Epithelial cell of prostate (primary cell): Measurements from ENCODE around the gene HOGA1.
"Not testable (repeated sequence)": the region's sequence is repeated elsewhere in the genome, so short reads cannot be mapped to it uniquely, and the experiment has no call there.

Experiments used
- DNase-seq: peaks from one replicate; pipeline ENCODE4 v3.0.0-alpha.2; 2011; ENCODE audit warnings: low read depth, low spot score
- H3K27ac ChIP-seq: fragments of 450-650 bp; 2 replicates; pipeline ENCODE4 v1.5.1; 2017; ENCODE audit warnings: mild to moderate bottlenecking

The HOGA1 gene

DNA sequence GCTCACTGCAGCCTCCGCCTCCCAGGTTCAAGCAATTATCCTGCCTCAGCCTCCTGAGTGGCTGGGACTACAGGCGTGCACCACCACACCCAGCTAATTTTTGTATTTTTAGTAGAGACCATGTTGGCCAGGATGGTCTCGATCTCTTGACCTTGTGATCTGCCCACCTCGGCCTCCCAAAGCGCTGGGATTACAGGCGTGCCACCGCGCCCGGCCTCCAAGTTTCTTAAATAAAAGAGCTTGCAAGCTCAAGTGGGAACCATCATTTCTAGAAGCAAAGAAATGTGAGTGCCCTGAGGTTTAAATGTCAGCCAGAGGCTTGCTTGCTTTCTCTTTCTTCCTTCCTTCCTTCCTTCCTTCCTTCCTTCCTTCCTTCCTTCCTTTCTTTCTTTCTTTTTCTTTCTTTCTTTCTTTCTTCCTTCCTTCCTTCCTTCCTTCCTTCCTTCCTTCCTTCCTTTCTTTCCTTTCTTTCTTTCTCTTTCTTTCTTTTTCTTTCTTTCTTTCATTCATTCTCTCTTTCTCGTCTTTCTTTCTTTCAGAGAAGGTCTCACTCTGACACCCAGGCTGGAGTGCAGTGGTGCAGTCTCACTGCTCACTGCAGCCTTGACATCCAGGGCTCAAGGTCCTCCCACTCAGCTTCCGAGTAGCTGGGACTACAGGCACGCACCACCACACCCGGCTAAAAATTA lies 58.4 kb downstream of the HOGA1 start:
- not testable (repeated sequence) for DNase-seq
- peak overlapping the region; percentile 74 for H3K27ac ChIP-seq

GRCh38 chr10:97643441-97643985 lies 59.3 kb downstream of the HOGA1 start:
- no peak for DNase-seq
- peak overlapping the region; percentile 9 for H3K27ac ChIP-seq

DNA sequence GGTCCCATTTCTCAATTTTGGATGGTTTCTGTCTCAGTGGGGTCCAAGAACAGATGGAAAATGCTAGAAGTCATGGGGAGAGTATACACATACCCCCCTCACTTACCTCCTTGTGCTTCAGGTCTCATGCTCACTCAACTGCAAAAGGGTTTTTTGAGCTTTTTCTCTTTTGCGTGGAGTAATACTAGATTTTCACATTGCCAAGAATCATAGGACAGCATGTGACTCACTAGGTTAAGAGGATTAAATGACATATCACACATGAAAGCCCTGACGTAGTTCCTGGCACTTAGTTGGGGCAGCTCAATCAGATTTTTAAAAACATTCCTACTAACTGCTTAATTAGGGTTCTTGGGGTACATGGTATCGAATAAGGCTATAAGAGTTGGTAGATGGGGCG lies 60.7 kb downstream of the HOGA1 start:
- no peak for DNase-seq
- peak overlapping the region; percentile 5 for H3K27ac ChIP-seq

GRCh38 chr10:97647556-97647955 lies 63.4 kb downstream of the HOGA1 start:
- DNase-seq, result peak; percentile 24
- peak overlapping the region; percentile 99 for H3K27ac ChIP-seq

DNA sequence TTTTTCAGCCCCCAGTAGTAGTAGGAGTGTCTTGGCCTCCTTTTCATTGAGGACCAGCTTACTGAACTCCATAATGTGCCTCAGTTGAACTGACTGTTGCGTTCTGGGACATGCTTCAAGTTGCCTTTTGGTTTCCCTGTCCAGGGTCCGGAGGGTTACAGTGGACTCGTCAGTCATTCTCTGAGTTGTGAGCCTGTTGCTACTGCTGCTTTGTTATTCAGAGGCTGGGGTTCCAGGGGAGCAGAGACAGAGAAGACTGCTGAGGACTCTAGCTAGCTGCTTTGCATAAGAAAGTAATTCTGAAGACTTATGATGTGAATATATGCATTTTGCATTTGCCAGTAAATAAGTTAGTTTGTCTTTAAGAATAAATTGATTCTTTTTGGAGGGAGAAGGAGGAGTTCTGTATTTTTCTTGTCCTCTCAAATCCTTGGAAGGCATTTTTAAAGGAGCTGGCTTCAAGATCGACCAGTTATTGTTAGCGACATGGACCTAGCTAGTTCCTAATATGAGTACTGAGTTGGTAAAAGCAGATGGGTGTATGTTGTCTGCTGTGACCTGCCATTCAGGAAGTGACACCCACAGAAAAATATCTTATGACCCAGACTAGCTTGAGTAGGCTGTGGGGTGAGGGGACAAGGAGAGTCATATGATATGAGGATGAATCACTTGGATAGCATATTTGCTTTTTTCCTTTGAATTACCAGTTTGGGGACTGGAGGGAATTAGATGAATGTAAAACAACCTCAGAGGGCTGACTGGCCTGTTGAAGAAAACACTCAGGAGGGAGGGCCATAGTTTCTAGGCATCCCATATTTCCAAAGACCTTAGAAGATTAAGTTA lies 64.6 kb downstream of the HOGA1 start:
- peak overlapping the region; percentile 99 for H3K27ac ChIP-seq
- peak; percentile 73 for DNase-seq

- H3K27ac ChIP-seq, result peak overlapping the region; percentile 99
- DNase-seq, result not testable (repeated sequence)
Observed at GRCh38 chr10:97649405-97649750, 65.2 kb downstream of the HOGA1 start.

DNA sequence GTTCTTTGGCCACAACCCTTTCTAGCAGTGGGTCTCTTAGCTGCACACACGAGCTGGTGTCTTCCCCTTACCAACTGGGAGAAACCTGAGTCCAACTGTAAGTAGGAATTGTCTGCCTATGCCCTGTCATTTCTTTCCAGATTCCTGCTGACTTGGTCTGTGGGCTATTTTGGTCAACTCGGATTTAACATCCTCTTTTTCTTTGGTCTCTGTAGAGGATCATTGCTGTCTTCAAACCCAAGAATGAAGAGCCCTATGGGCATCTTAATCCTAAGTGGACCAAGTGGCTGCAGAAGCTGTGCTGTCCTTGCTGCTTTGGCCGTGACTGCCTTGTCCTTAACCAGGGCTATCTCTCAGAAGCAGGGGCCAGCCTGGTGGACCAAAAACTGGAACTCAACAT lies 66.5 kb downstream of the HOGA1 start:
- no peak for DNase-seq
- peak overlapping the region; percentile 99 for H3K27ac ChIP-seq

DNA sequence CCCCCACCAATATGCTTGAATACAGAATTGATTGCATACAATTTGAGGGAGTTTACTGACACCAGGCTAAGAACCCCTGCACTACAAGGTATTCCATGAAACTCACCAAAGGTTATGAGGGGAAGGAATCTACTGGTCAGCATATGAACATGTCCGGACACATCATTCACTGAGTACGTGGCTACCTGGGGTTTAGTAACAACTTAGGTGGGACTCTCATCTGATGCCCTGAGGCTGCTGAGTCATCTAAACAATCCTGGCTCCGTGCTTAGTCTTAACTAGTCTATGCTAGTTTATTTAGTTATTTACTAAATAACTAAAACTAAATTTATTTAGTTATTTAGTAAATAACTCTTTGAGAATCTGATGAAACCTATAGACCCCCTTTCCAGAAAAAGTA lies 67.6 kb downstream of the HOGA1 start:
- H3K27ac ChIP-seq, result peak overlapping the region; percentile 99
- DNase-seq, result peak; percentile 96

DNA sequence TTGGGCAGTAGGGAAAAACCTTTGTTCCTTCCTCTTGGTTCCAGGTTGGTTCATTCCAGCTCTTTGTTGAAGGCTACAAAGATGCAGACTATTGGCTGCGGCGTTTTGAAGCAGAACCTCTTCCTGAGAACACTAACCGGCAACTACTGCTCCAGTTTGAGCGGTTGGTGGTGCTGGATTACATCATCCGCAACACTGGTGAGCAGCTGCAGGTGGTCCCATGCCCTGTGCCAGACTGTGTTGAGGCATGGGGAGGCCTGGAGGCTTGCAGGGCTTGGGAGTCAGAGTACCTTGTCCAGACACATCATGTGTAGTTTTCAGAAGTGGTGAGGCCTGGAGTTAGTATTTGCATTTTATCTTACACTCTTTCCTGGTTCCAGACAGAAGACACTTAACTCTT lies 72.6 kb downstream of the HOGA1 start:
- DNase-seq, result no peak
- no peak overlapping the region for H3K27ac ChIP-seq

DNA sequence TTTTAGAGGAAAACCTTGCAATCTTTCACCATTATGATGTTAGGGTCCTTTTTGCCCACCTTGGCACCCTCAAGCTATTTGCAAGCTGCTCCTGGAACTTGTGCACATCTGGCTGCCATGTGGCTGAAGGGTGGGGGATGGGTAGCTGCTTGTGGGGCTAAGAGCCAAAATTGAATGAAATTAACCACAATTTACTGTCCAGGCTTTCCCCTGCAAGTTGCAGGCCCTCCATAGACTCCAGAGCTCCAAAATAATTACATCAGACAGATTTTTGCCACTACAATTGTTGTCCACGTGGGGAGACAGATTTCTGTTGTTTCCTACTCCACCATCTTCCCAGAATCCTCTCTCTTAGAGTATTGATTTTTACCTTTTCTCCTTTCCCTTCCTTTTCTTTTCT lies 75.4 kb downstream of the HOGA1 start:
- no peak for DNase-seq

More for the DNA sequence above, 75.4 kb downstream of the HOGA1 start:
- H3K27ac ChIP-seq, result no peak overlapping the region
